SK-N-SH (cell line): ENCODE data around the gene CCNI2.

Experiments used
- CHD2 ChIP-seq: fragments of 150-350 bp; IDR thresholded peaks from 2 replicates; pipeline ENCODE4 v1.6.1; 2018; ENCODE audit warnings: low read length; ENCODE audit not compliant: partially characterized antibody
- CTCF ChIP-seq: fragments of 200-600 bp; sonication (generic); IDR thresholded peaks from 2 replicates; pipeline ENCODE4 v1.6.1; 2017; ENCODE audit warnings: antibody characterized with exemption, mild to moderate bottlenecking, moderate library complexity
- EP300 ChIP-seq, 2 experiments: IDR thresholded peaks; 2 replicates each; pipeline versions ENCODE4 v1.4.0 to v1.6.1; 2012; ENCODE audit warnings: borderline replicate concordance in 1 of 2, low read depth in 1 of 2, low read length in 1 of 2
- GABPA ChIP-seq: IDR thresholded peaks from 2 replicates; pipeline ENCODE4 v1.4.0; 2012; ENCODE audit warnings: low read depth, mild to moderate bottlenecking
- GATA2 ChIP-seq: sonication (generic); formaldehyde crosslinking; IDR thresholded peaks from 2 replicates; pipeline ENCODE4 v1.5.0; 2020; ENCODE audit warnings: mild to moderate bottlenecking, missing genetic modification reagents
- MAX ChIP-seq: IDR thresholded peaks from 2 replicates; pipeline ENCODE4 v1.4.0; 2012; ENCODE audit warnings: low read depth
- MXI1 ChIP-seq: IDR thresholded peaks from 2 replicates; pipeline ENCODE4 v1.6.1; 2012; ENCODE audit warnings: mild to moderate bottlenecking, low read depth, low read length, improper control_type of control experiment
- POLR2AphosphoS5 ChIP-seq: IDR thresholded peaks from 2 replicates; pipeline ENCODE4 v1.6.1; 2012; ENCODE audit warnings: low read depth, low read length
- RAD21 ChIP-seq: IDR thresholded peaks from 2 replicates; pipeline ENCODE4 v1.6.1; 2012; ENCODE audit warnings: mild to moderate bottlenecking, low read length
- SMC3 ChIP-seq: IDR thresholded peaks from 2 replicates; pipeline ENCODE4 v1.6.1; 2012; ENCODE audit warnings: low read depth, low read length, improper control_type of control experiment
- TAF1 ChIP-seq: IDR thresholded peaks from 2 replicates; pipeline ENCODE4 v1.6.1; 2012; ENCODE audit warnings: low read depth, mild to moderate bottlenecking, low read length, moderate library complexity, borderline replicate concordance
- ZBTB33 ChIP-seq: IDR thresholded peaks from 2 replicates; pipeline ENCODE4 v1.4.0; 2012; ENCODE audit warnings: low read depth, borderline replicate concordance

GRCh38 chr5:132768485-132768868, 21.3 kb downstream of the CCNI2 start:
- TF ChIP-seq POLR2AphosphoS5 (no peak), GABPA (no peak), CTCF (no peak), TAF1 (no peak), MXI1 (no peak), MAX (no peak), CHD2 (no peak), GATA2 (no peak), SMC3 (no peak), RAD21 (no peak), ZBTB33 (no peak), EP300 (IDR thresholded peaks at IDR 0.05; ENCODE audit: borderline replicate concordance in 1 of 2, low read depth in 1 of 2, low read length in 1 of 2) (no peak)
